ENCODE results near the gene IMP3. TPM values are rescaled to one million over a fixed set of nuclear protein-coding genes. Genes with fewer than 3 reads are reported as not detected.

IMP3 gene
- 30.4 TPM for total RNA-seq

GRCh38 chr15:75639709-75640482 lies at the start of gene IMP3:
TSS of gene IMP3 (minus strand) at chr15:75640224. CDS start at chr15:75640168, 56 bp downstream.

GRCh38 chr15:75647370-75648155 lies 7.5 kb upstream of the IMP3 start, which contains the start of gene SNX33:
TSS of gene SNX33 (plus strand) at chr15:75647912. CDS start at chr15:75649103, 1,191 bp downstream.

GRCh38 chr15:75625542-75626347 lies 14.3 kb downstream of the IMP3 start, which contains the start of gene SNUPN:
TSS of gene SNUPN (minus strand) at chr15:75625725. CDS start at chr15:75621051, 4,674 bp downstream.

Other genes with a start within 250 kb of the IMP3 start
- gene SIN3A, start 188.5 kb downstream of the IMP3 start, total RNA-seq, result 32.1 TPM
- gene PTPN9, start 60.9 kb downstream of the IMP3 start, total RNA-seq, result 30.0 TPM
- 24.5 TPM for gene SNUPN, start 14.5 kb downstream of the IMP3 start, total RNA-seq
- 2.5 TPM for gene SNX33, start 7.7 kb upstream of the IMP3 start, total RNA-seq
- gene CSPG4, start 72.6 kb upstream of the IMP3 start, total RNA-seq, result 11.5 TPM
- 66.7 TPM for gene UBE2Q2, start 203.2 kb upstream of the IMP3 start, total RNA-seq